Chondrocyte (in vitro differentiated cells): ENCODE results near the gene MTURN. TPM values are rescaled to one million over a fixed set of nuclear protein-coding genes. Genes with fewer than 3 reads are reported as not detected.

Experiments
- DNase-seq: peaks from one replicate; pipeline ENCODE4 v3.0.0; 2021; ENCODE audit warnings: mixed read lengths, low spot score
- H3K27ac Mint-ChIP-seq: one replicate; pipeline ENCODE4 v1.8.0; 2021; ENCODE audit warnings: mild to moderate bottlenecking, moderate library complexity, mixed read lengths; ENCODE audit not compliant: unreplicated experiment
- H3K27me3 Mint-ChIP-seq: 2 replicates; pipeline ENCODE4 v1.8.0; 2021; ENCODE audit warnings: low read depth, mixed read lengths
- H3K36me3 Mint-ChIP-seq: 2 replicates; pipeline ENCODE4 v1.8.0; 2021; ENCODE audit warnings: low read depth, mixed read lengths
- H3K4me1 Mint-ChIP-seq: 2 replicates; pipeline ENCODE4 v1.8.0; 2021; ENCODE audit warnings: low read depth, mild to moderate bottlenecking, mixed read lengths
- H3K4me3 Mint-ChIP-seq: one replicate; pipeline ENCODE4 v1.8.0; 2021; ENCODE audit warnings: mild to moderate bottlenecking, moderate library complexity, mixed read lengths; ENCODE audit not compliant: unreplicated experiment
- H3K9me3 Mint-ChIP-seq: 2 replicates; pipeline ENCODE4 v1.8.0; 2021; ENCODE audit warnings: low read depth, mixed read lengths
- total RNA-seq: library from RNA; stranded (reverse); gene quantifications from 3 replicates; pipeline ENCODE4 v1.2.1, GENCODE V29; 2021
- TF ChIP-seq, protein P1 (sequence below): fragments of 200-600 bp; sonication (generic); IDR thresholded peaks from 2 replicates; pipeline ENCODE4 v1.5.0; 2021; ENCODE audit warnings: antibody characterized with exemption, mild to moderate bottlenecking, moderate library complexity

MTURN gene
- total RNA-seq, 1 donor from 2014 or later = 15.7 TPM

DNA sequence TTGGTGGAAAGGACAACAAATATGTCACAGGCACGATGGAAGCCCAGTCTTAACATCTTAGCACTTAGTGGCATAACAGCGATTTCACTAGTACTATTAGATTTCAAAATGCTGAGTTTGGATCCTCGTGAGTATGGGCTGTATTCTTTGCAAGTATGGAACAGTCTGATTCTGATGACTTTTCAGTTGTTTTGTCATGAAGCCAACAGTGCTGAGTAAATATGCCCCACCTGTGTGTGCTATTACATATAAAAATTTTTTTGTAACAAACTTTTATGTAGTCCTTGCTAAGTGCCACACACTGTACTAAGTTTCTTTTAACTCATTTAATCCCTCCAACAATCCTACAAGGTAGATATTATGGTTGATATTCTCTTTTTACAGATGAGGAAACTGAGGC lies 30.8 kb downstream of the MTURN start:
- TF ChIP-seq, protein P1, sequence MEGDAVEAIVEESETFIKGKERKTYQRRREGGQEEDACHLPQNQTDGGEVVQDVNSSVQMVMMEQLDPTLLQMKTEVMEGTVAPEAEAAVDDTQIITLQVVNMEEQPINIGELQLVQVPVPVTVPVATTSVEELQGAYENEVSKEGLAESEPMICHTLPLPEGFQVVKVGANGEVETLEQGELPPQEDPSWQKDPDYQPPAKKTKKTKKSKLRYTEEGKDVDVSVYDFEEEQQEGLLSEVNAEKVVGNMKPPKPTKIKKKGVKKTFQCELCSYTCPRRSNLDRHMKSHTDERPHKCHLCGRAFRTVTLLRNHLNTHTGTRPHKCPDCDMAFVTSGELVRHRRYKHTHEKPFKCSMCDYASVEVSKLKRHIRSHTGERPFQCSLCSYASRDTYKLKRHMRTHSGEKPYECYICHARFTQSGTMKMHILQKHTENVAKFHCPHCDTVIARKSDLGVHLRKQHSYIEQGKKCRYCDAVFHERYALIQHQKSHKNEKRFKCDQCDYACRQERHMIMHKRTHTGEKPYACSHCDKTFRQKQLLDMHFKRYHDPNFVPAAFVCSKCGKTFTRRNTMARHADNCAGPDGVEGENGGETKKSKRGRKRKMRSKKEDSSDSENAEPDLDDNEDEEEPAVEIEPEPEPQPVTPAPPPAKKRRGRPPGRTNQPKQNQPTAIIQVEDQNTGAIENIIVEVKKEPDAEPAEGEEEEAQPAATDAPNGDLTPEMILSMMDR = no peak
- Mint-ChIP-seq H3K27ac (no peak overlapping the region), H3K36me3 (peaks cover 4% of the 10 kb centered on the region), H3K4me1 (peaks cover 44% of the 10 kb centered on the region), H3K4me3 (no peak overlapping the region), H3K9me3 (no peaks in the 10 kb centered on the region), H3K27me3 (no peaks in the 10 kb centered on the region)
- no peak for DNase-seq

DNA sequence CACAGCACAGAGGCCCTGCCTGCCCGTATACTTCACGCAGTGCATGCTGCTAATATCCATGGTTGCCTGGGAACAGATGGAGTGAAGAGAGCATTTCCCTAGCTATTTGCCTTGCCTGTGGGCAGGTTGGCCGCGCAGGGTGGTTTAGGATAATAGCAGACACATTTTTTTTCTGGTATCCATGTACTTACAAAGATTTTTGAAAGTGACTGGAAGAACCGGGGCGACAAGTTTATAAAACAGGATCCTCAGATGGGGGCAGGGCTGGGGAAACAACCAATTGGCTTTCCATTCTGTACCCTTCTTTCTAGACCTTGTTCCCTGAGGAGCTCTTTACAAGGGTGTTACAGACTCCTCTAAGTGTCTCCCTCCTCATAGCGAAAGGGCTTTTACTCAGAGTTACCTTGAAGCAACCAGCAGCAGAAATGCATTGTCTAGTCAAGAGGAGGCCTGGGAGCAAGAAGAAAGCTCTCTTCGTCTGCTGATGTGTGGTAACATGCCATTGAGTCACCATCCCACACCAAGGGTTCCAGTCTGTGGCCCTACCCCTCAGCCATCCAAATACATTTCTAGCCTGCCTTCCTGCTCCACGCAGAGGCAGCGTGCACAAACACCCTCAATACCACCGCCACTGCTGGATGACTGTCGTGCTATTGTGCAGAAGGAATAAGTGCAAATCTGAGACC lies 31.5 kb downstream of the MTURN start:
- Mint-ChIP-seq H3K27ac (no peak overlapping the region), H3K27me3 (no peaks in the 10 kb centered on the region), H3K9me3 (no peaks in the 10 kb centered on the region), H3K36me3 (peaks cover 3% of the 10 kb centered on the region), H3K4me1 (peaks cover 48% of the 10 kb centered on the region), H3K4me3 (no peak overlapping the region)
- DNase-seq = no peak
- TF ChIP-seq, protein P1 = no peak

DNA sequence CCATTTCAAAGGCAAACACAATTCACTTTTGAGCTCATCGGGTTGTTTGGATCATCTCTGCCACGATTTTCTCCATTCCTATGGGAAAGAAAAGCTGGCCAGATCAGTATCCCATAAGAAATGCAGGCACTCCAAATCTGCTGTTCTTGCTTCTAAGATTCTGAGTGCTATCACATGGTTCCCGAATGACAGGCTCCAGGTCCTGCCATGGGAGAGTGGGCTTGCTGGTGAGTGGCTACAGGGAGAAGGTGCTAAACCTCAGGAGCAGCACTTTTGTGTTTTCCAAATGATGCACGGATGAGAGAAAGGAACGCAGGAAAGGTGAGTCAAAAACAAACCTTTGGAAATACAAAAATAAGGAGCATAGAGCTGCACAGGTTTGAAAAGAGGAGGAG lies 32.1 kb downstream of the MTURN start:
- Mint-ChIP-seq H3K27ac (no peak overlapping the region), H3K36me3 (peaks cover 3% of the 10 kb centered on the region), H3K4me3 (no peak overlapping the region), H3K4me1 (peaks cover 52% of the 10 kb centered on the region), H3K9me3 (no peaks in the 10 kb centered on the region), H3K27me3 (no peaks in the 10 kb centered on the region)
- TF ChIP-seq, protein P1 = no peak
- no peak for DNase-seq

DNA sequence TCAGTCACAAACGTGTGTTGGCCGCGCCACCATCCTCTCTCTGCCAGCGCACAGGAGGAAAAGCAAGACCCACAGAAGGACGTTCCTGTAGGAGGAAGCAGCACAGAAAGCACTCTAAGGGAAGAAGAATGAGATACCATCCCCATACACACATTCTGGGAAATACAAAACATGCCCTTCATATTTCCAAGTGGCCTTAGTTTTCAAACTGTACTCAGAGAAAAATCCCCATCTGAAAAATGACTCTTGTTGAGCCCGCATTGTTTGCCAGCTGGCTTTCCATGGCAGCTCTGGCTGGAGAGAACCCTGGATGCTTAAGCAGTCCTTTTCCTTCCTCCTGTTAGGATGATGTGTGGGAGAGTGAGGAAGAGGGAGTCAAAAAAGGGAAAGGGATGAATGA lies 33.1 kb downstream of the MTURN start:
- TF ChIP-seq, protein P1 = no peak
- H3K4me1 Mint-ChIP-seq = peaks cover 53% of the 10 kb centered on the region
- peaks cover 3% of the 10 kb centered on the region for H3K36me3 Mint-ChIP-seq
- no peak overlapping the region for H3K4me3 Mint-ChIP-seq
- no peak overlapping the region for H3K27ac Mint-ChIP-seq
- DNase-seq = no peak
- H3K27me3 Mint-ChIP-seq = no peaks in the 10 kb centered on the region
- no peaks in the 10 kb centered on the region for H3K9me3 Mint-ChIP-seq

DNA sequence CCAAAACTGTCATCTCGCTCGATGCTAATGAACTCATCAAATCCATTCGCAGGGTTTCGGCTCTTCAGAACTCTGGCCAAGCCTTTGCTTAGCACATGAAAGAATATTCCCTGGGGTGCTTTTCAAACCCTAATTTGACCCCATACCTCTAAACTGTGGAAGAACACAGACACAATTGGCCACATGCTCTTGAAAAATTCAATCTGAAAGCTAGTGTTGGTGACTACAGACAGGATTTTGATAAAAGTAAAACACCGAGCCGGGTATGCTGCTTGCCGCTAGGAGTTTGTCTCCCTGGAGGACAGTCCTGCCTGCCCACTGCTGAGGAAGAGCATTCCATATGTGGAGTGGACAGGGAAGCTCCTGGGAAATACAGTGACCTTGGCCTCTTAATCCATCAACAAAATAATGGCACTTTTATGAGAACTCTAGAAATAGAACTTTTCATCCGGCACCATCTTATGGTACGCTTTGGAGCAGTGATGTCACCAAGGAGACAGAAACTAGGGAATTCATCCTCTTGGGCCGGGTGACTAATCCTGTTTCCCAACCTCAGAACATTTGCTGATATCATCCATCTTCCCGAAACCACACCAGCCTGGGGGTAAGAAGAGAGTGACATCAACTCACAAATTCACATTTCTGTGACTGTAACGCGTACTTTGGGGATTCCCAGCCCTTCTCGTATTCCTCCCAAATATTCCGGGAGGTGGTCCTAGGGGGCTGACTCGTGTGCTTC lies 34.2 kb downstream of the MTURN start:
- Mint-ChIP-seq H3K4me1 (peaks cover 51% of the 10 kb centered on the region), H3K27ac (peak overlapping the region; percentile 78), H3K36me3 (peaks cover 3% of the 10 kb centered on the region), H3K9me3 (no peaks in the 10 kb centered on the region), H3K27me3 (no peaks in the 10 kb centered on the region), H3K4me3 (no peak overlapping the region)
- TF ChIP-seq, protein P1 = peak; percentile 56
- DNase-seq = no peak
